Measurements from ENCODE around the gene TAF11L7.

- TF ChIP-seq CTCF (IDR thresholded peaks at IDR 0.05), result no peak
- TF ChIP-seq POLR2A (IDR thresholded peaks at IDR 0.05), result no peak
Measured at GRCh38 chr5:17634160-17634559, 48.6 kb upstream of the TAF11L7 start, which contains the start of gene TAF11L14.

All from uterus (tissue), 2 donors.